Spinal cord (tissue), 10 donors: ENCODE measurements around the gene MAGEA8. TPM values are rescaled to one million over a fixed set of nuclear protein-coding genes. Genes with fewer than 3 reads are reported as not detected.
"Not testable (repeated sequence)": the region's sequence is repeated elsewhere in the genome, so short reads cannot be mapped to it uniquely, and the experiment has no call there.

ENCODE experiments used
- DNase-seq, 6 donors: peaks; one replicate each; pipeline versions ENCODE4 v3.0.0 to v3.0.0-alpha.2; 2013 to 2015; ENCODE audit warnings: low spot score in 6 of 6, low read depth in 4 of 6
- H3K27ac ChIP-seq: one replicate; pipeline ENCODE4 v1.5.1; 2013; ENCODE audit warnings: low read depth, low read length, control low read depth
- H3K27me3 ChIP-seq: one replicate; pipeline ENCODE4 v1.6.1; 2013; ENCODE audit warnings: low read length; ENCODE audit not compliant: control insufficient read depth, insufficient read depth
- H3K36me3 ChIP-seq: one replicate; pipeline ENCODE4 v1.6.1; 2013; ENCODE audit warnings: low read length; ENCODE audit not compliant: control insufficient read depth, insufficient read depth
- H3K4me1 ChIP-seq: one replicate; pipeline ENCODE4 v1.6.1; 2013; ENCODE audit warnings: low read length; ENCODE audit not compliant: control insufficient read depth, insufficient read depth
- H3K4me3 ChIP-seq: one replicate; pipeline ENCODE4 v1.5.1; 2013; ENCODE audit warnings: low read depth, low read length, control low read depth
- H3K9me3 ChIP-seq: one replicate; pipeline ENCODE4 v1.6.1; 2013; ENCODE audit warnings: low read length; ENCODE audit not compliant: control insufficient read depth, insufficient read depth
- WGBS: methylation state at CpG from one replicate; pipeline ENCODE4 v1.1.5; 2013; ENCODE audit warnings: missing lambda C conversion rate; ENCODE audit not compliant: insufficient coverage; 5-methylcytosine and 5-hydroxymethylcytosine counted together
- polyA plus RNA-seq, 2 donors: library from polyadenylated mRNA; unstranded; fragments of 120-200 nt; gene quantifications; one replicate each; pipeline ENCODE4 v1.2.1, GENCODE V29; 2013; ENCODE audit not compliant: insufficient read length in 2 of 2
- total RNA-seq, 2 donors: library from RNA; depleted of rRNA in 1 of 2; stranded (reverse); fragments of 120-200 nt in 1 of 2; fragments of >200 nt in 1 of 2; gene quantifications; one replicate each; pipeline versions ENCODE4 v1.2.3 to v1.2.4, GENCODE V29; 2013 to 2014
- donor health status: healthy.

MAGEA8 gene
- total and polyA plus RNA-seq, 4 donors, result 0.14 to 0.36 TPM; not detected in 2

- WGBS, result no CpG with 5 or more reads among the region's 4 CpGs
- not testable (repeated sequence) for H3K27ac ChIP-seq, H3K27me3 ChIP-seq, H3K4me3 ChIP-seq, DNase-seq, H3K4me1 ChIP-seq, H3K36me3 ChIP-seq, H3K9me3 ChIP-seq
Observed at GRCh38 chrX:149923836-149924235, 42.9 kb downstream of the MAGEA8 start.

- H3K9me3 ChIP-seq, H3K27me3 ChIP-seq, DNase-seq, H3K27ac ChIP-seq, H3K36me3 ChIP-seq, H3K4me3 ChIP-seq, H3K4me1 ChIP-seq: not testable (repeated sequence)
- WGBS, result no CpG with 5 or more reads among the region's 5 CpGs
Observed at GRCh38 chrX:149924434-149924833, 43.5 kb downstream of the MAGEA8 start.

GRCh38 chrX:149927245-149927963 is 46.4 kb downstream of the MAGEA8 start:
- not testable (repeated sequence) for H3K4me3 ChIP-seq, H3K4me1 ChIP-seq, H3K27ac ChIP-seq, H3K36me3 ChIP-seq, DNase-seq, H3K27me3 ChIP-seq, H3K9me3 ChIP-seq
- WGBS, result no CpG with 5 or more reads among the region's 8 CpGs

GRCh38 chrX:149927964-149928258 is 46.9 kb downstream of the MAGEA8 start:
- not testable (repeated sequence) for H3K4me3 ChIP-seq, H3K4me1 ChIP-seq, H3K27ac ChIP-seq, DNase-seq, H3K9me3 ChIP-seq, H3K36me3 ChIP-seq, H3K27me3 ChIP-seq
- WGBS, result no CpG with 5 or more reads among the region's 1 CpG

GRCh38 chrX:149928635-149929034 is 47.7 kb downstream of the MAGEA8 start:
- not testable (repeated sequence) for H3K27me3 ChIP-seq, H3K9me3 ChIP-seq, H3K36me3 ChIP-seq, DNase-seq, H3K4me1 ChIP-seq, H3K27ac ChIP-seq, H3K4me3 ChIP-seq
- WGBS, result no CpG with 5 or more reads among the region's 1 CpG

- H3K4me1 ChIP-seq, H3K36me3 ChIP-seq, H3K4me3 ChIP-seq, DNase-seq, H3K27ac ChIP-seq, H3K9me3 ChIP-seq, H3K27me3 ChIP-seq: not testable (repeated sequence)
- WGBS, result no CpG with 5 or more reads among the region's 7 CpGs
Observed at GRCh38 chrX:149929400-149929799, 48.4 kb downstream of the MAGEA8 start, which contains the start of gene HSFX4. Gene HSFX4, plus strand, starts transcription at chrX:149929573. Its CDS starts 72 bp downstream, at chrX:149929645.

- not testable (repeated sequence) for DNase-seq, H3K9me3 ChIP-seq, H3K27me3 ChIP-seq, H3K36me3 ChIP-seq, H3K4me3 ChIP-seq, H3K4me1 ChIP-seq, H3K27ac ChIP-seq
- WGBS, result no CpG with 5 or more reads among the region's 4 CpGs
Observed at GRCh38 chrX:149931355-149931754, 50.4 kb downstream of the MAGEA8 start.

- H3K36me3 ChIP-seq, H3K27me3 ChIP-seq, H3K27ac ChIP-seq, H3K4me3 ChIP-seq, H3K4me1 ChIP-seq, DNase-seq, H3K9me3 ChIP-seq: not testable (repeated sequence)
- WGBS, result no CpG with 5 or more reads among the region's 2 CpGs
Observed at GRCh38 chrX:149932150-149932549, 51.2 kb downstream of the MAGEA8 start.

- WGBS, result no CpG with 5 or more reads among the region's 5 CpGs
- H3K27ac ChIP-seq, DNase-seq, H3K4me1 ChIP-seq, H3K4me3 ChIP-seq, H3K27me3 ChIP-seq, H3K9me3 ChIP-seq: not testable (repeated sequence)
- peaks cover 13% of the 10 kb centered on the region for H3K36me3 ChIP-seq
Observed at GRCh38 chrX:149932970-149933369, 52.0 kb downstream of the MAGEA8 start.

- 65% methylated on average over 8 of the region's 21 CpGs for WGBS
- H3K4me3 ChIP-seq, DNase-seq, H3K27me3 ChIP-seq, H3K27ac ChIP-seq, H3K9me3 ChIP-seq, H3K4me1 ChIP-seq: not testable (repeated sequence)
- H3K36me3 ChIP-seq, result peaks cover 13% of the 10 kb centered on the region
Observed at GRCh38 chrX:149933547-149933946, 52.6 kb downstream of the MAGEA8 start.
